Activated effector memory CD4-positive, alpha-beta T cell treated with Interleukin-2 at 50 U/mL for 16 hours (primary cell): Measurements from ENCODE around the gene LHX6.

Experiments used
- DNase-seq: peaks from one replicate; pipeline ENCODE4 v3.0.0-alpha.2; 2020

LHX6 gene

GRCh38 chr9:122228568-122229484, at the start of gene LHX6:
TSS of gene LHX6 (minus strand) at chr9:122228957. CDS start at chr9:122228740, 217 bp downstream.
- no peak for DNase-seq

- DNase-seq = no peak
These were observed 48.6 kb upstream of the LHX6 start for GRCh38 chr9:122277285-122277897.

- no peak for DNase-seq
These were observed 47.3 kb upstream of the LHX6 start for GRCh38 chr9:122276096-122276495.

- DNase-seq = no peak
These were observed 45.3 kb upstream of the LHX6 start for GRCh38 chr9:122274055-122274454.

- DNase-seq = no peak
These were observed 39.5 kb upstream of the LHX6 start for GRCh38 chr9:122268041-122268814.

GRCh38 chr9:122265149-122265915, 36.6 kb upstream of the LHX6 start:
- DNase-seq = no peak

- DNase-seq = peak; percentile 80
These were observed 35.8 kb upstream of the LHX6 start, which contains the start of the genes MRRF and RBM18 for GRCh38 chr9:122264360-122265148. TSS of gene MRRF (plus strand) at chr9:122264882. CDS start at chr9:122270892, 6,010 bp downstream. TSS of gene RBM18 (minus strand) at chr9:122264840. CDS start at chr9:122261492, 3,348 bp downstream.

- DNase-seq = no peak
These were observed 35.1 kb upstream of the LHX6 start for GRCh38 chr9:122263699-122264349.

- no peak for DNase-seq
These were observed 33.3 kb upstream of the LHX6 start for GRCh38 chr9:122262073-122262472.

- no peak for DNase-seq
These were observed 32.7 kb upstream of the LHX6 start for GRCh38 chr9:122261469-122261881.

- no peak for DNase-seq
These were observed 30.2 kb upstream of the LHX6 start for GRCh38 chr9:122258886-122259415.

- no peak for DNase-seq
These were observed 27.4 kb upstream of the LHX6 start for GRCh38 chr9:122256206-122256605.

- DNase-seq = no peak
These were observed 26.0 kb upstream of the LHX6 start for GRCh38 chr9:122254761-122255160.

GRCh38 chr9:122252796-122253195, 24.0 kb upstream of the LHX6 start:
- DNase-seq = no peak

- DNase-seq = no peak
These were observed 22.6 kb upstream of the LHX6 start for GRCh38 chr9:122251351-122251750.

GRCh38 chr9:122248448-122248865, 19.7 kb upstream of the LHX6 start:
- no peak for DNase-seq

GRCh38 chr9:122246666-122247065, 17.9 kb upstream of the LHX6 start:
- no peak for DNase-seq

- DNase-seq = no peak
These were observed 15.6 kb upstream of the LHX6 start for GRCh38 chr9:122244349-122244748.

GRCh38 chr9:122239722-122240121, 11.0 kb upstream of the LHX6 start:
- no peak for DNase-seq

GRCh38 chr9:122236681-122237080, 7.9 kb upstream of the LHX6 start:
- no peak for DNase-seq
